H9 (cell line): Measurements from ENCODE around the gene OSTC. TPM values are rescaled to one million over a fixed set of nuclear protein-coding genes. Genes with fewer than 3 reads are reported as not detected.

ENCODE experiments used
- DNase-seq: peaks from one replicate; pipeline ENCODE4 v3.0.0-alpha.2; 2017
- H2AFZ ChIP-seq: one replicate; pipeline ENCODE4 v1.6.1; 2013; ENCODE audit warnings: mild to moderate bottlenecking, low read length, control low read depth, moderate library complexity
- H2AK5ac ChIP-seq: 2 replicates; pipeline ENCODE4 v1.6.1; 2013; ENCODE audit warnings: low read length, control low read depth, mixed read lengths; ENCODE audit not compliant: insufficient read length
- H2BK120ac ChIP-seq: one replicate; pipeline ENCODE4 v1.6.1; 2013; ENCODE audit warnings: low read depth, mild to moderate bottlenecking, low read length, control low read depth, inconsistent platforms; ENCODE audit not compliant: poor library complexity, severe bottlenecking
- H2BK12ac ChIP-seq: 2 replicates; pipeline ENCODE4 v1.6.1; 2013; ENCODE audit warnings: low read length, control low read depth, mixed read lengths, low read depth; ENCODE audit not compliant: insufficient read length
- H2BK15ac ChIP-seq: 2 replicates; pipeline ENCODE4 v1.6.1; 2013; ENCODE audit warnings: low read depth, low read length, control low read depth
- H2BK20ac ChIP-seq: one replicate; pipeline ENCODE4 v1.6.1; 2013; ENCODE audit warnings: low read depth, mild to moderate bottlenecking, low read length, control low read depth, inconsistent platforms; ENCODE audit not compliant: poor library complexity, severe bottlenecking
- H2BK5ac ChIP-seq: 2 replicates; pipeline ENCODE4 v1.6.1; 2013; ENCODE audit warnings: low read length, control low read depth, mixed read lengths; ENCODE audit not compliant: insufficient read length
- H3K14ac ChIP-seq: 2 replicates; pipeline ENCODE4 v1.6.1; 2013; ENCODE audit warnings: low read length, control low read depth; ENCODE audit not compliant: insufficient read depth
- H3K18ac ChIP-seq: 2 replicates; pipeline ENCODE4 v1.6.1; 2013; ENCODE audit warnings: low read depth, mild to moderate bottlenecking, mixed read lengths, low read length, control low read depth; ENCODE audit not compliant: insufficient read length
- H3K23ac ChIP-seq: 2 replicates; pipeline ENCODE4 v1.6.1; 2013; ENCODE audit warnings: low read length, control low read depth, mixed read lengths, low read depth; ENCODE audit not compliant: insufficient read length
- H3K23me2 ChIP-seq: 2 replicates; pipeline ENCODE4 v1.6.1; 2013; ENCODE audit warnings: low read depth, mild to moderate bottlenecking, mixed read lengths, low read length, control low read depth; ENCODE audit not compliant: insufficient read length, poor library complexity, severe bottlenecking
- H3K27ac ChIP-seq: 2 replicates; pipeline ENCODE4 v1.5.1; 2013; ENCODE audit warnings: low read length, control low read depth, mixed read lengths, low read depth; ENCODE audit not compliant: insufficient read length
- H3K27me3 ChIP-seq: 2 replicates; pipeline ENCODE4 v1.6.1; 2013; ENCODE audit warnings: low read length, control low read depth, inconsistent platforms; ENCODE audit not compliant: insufficient read depth
- H3K4ac ChIP-seq: 2 replicates; pipeline ENCODE4 v1.6.1; 2013; ENCODE audit warnings: low read depth, mild to moderate bottlenecking, control low read depth, inconsistent platforms, low read length, moderate library complexity
- H3K4me1 ChIP-seq: 2 replicates; pipeline ENCODE4 v1.6.1; 2013; ENCODE audit warnings: low read length, control low read depth, inconsistent platforms; ENCODE audit not compliant: insufficient read depth
- H3K4me2 ChIP-seq: 2 replicates; pipeline ENCODE4 v1.6.1; 2013; ENCODE audit warnings: low read length, control low read depth, mixed read lengths; ENCODE audit not compliant: insufficient read length, insufficient read depth
- H3K56ac ChIP-seq: 2 replicates; pipeline ENCODE4 v1.6.1; 2013; ENCODE audit warnings: low read depth, mild to moderate bottlenecking, mixed read lengths, low read length, control low read depth; ENCODE audit not compliant: insufficient read length
- H3K79me1 ChIP-seq: 2 replicates; pipeline ENCODE4 v1.6.1; 2013; ENCODE audit warnings: low read depth, mild to moderate bottlenecking, moderate library complexity, low read length, control low read depth, inconsistent platforms; ENCODE audit not compliant: insufficient read depth, poor library complexity, severe bottlenecking
- H3K79me2 ChIP-seq: 2 replicates; pipeline ENCODE4 v1.6.1; 2013; ENCODE audit warnings: low read length, control low read depth, inconsistent platforms; ENCODE audit not compliant: insufficient read depth
- H3K9ac ChIP-seq: 2 replicates; pipeline ENCODE4 v1.6.1; 2013; ENCODE audit warnings: low read length, control low read depth, mixed read lengths; ENCODE audit not compliant: insufficient read length; ENCODE audit errors: extremely low read depth
- H3K9me3 ChIP-seq: one replicate; pipeline ENCODE4 v1.6.1; 2013; ENCODE audit warnings: low read depth, low read length, inconsistent platforms; ENCODE audit not compliant: control insufficient read depth
- H3T11ph ChIP-seq: one replicate; pipeline ENCODE4 v1.6.1; 2013; ENCODE audit warnings: mild to moderate bottlenecking, low read length, control low read depth, inconsistent platforms
- H4K20me1 ChIP-seq: one replicate; pipeline ENCODE4 v1.6.1; 2013; ENCODE audit not compliant: control insufficient read depth, insufficient read length, insufficient read depth
- H4K5ac ChIP-seq: 2 replicates; pipeline ENCODE4 v1.6.1; 2013; ENCODE audit warnings: low read depth, mild to moderate bottlenecking, mixed read lengths, low read length, control low read depth; ENCODE audit not compliant: insufficient read length
- H4K8ac ChIP-seq: replicated peaks from 2 replicates; pipeline ENCODE4 v1.6.1; 2013; ENCODE audit warnings: low read length, control low read depth, mixed read lengths, low read depth; ENCODE audit not compliant: insufficient read length
- H4K91ac ChIP-seq: 2 replicates; pipeline ENCODE4 v1.6.1; 2013; ENCODE audit warnings: low read depth, mild to moderate bottlenecking, moderate library complexity, mixed read lengths, low read length, control low read depth; ENCODE audit not compliant: insufficient read length
- H3K27ac Mint-ChIP-seq, 3 experiments: 2 replicates in 2 of 3; 3 replicates in 1 of 3; pipeline ENCODE4 v1.8.0; 2020 to 2021; ENCODE audit warnings: mixed read lengths in 3 of 3, mild to moderate bottlenecking in 1 of 3, moderate library complexity in 1 of 3
- H3K27me3 Mint-ChIP-seq: 2 replicates; pipeline ENCODE4 v1.8.0; 2021; ENCODE audit warnings: low read depth, mild to moderate bottlenecking, moderate library complexity, mixed read lengths
- H3K36me3 Mint-ChIP-seq, 3 experiments: 2 replicates in 2 of 3; 3 replicates in 1 of 3; pipeline ENCODE4 v1.8.0; 2020 to 2021; ENCODE audit warnings: low read depth in 3 of 3, mixed read lengths in 3 of 3; ENCODE audit not compliant: insufficient read depth in 1 of 3
- H3K4me1 Mint-ChIP-seq, 2 experiments: 2 replicates each; pipeline ENCODE4 v1.8.0; 2020; ENCODE audit warnings: mixed read lengths in 2 of 2
- H3K4me3 Mint-ChIP-seq, 2 experiments: 2 replicates in 1 of 2; 3 replicates in 1 of 2; pipeline ENCODE4 v1.8.0; 2020 to 2021; ENCODE audit warnings: mild to moderate bottlenecking in 2 of 2, mixed read lengths in 2 of 2, moderate library complexity in 1 of 2
- H3K9me3 Mint-ChIP-seq, 2 experiments: 2 replicates in 1 of 2; 3 replicates in 1 of 2; pipeline ENCODE4 v1.8.0; 2020; ENCODE audit warnings: mild to moderate bottlenecking in 2 of 2, mixed read lengths in 2 of 2, moderate library complexity in 1 of 2
- CTCF ChIP-seq: fragments of 200-600 bp; sonication (generic); conservative IDR thresholded peaks from 3 replicates; pipeline ENCODE4 v1.8.0; 2021; ENCODE audit warnings: antibody characterized with exemption, mild to moderate bottlenecking
- WGBS: extraction: QIAGEN DNeasy Blood & Tissue Kit; methylation state at CpG from one replicate; pipeline ENCODE4 v1.1.7; 2013; ENCODE audit warnings: missing lambda C conversion rate, low lambda C conversion rate, mixed read lengths; ENCODE audit not compliant: insufficient read length; ENCODE audit errors: extremely low coverage; 5-methylcytosine and 5-hydroxymethylcytosine counted together
- total RNA-seq: library from RNA; stranded (reverse); gene quantifications from 2 replicates; pipeline ENCODE4 v1.2.1, GENCODE V29; 2021

The OSTC gene
- total RNA-seq, 1 experiment from 2014 or later = 130 TPM

- H4K20me1 ChIP-seq = no peaks in the 10 kb centered on the region
- H2BK20ac ChIP-seq = no peak overlapping the region
- no peak overlapping the region for H3K27ac ChIP-seq
- DNase-seq = no peak
- no peak overlapping the region for H3K27ac Mint-ChIP-seq
- H3K4me2 ChIP-seq = no peak overlapping the region
- TF ChIP-seq CTCF = no peak
- no peak overlapping the region for H3K56ac ChIP-seq
- no peak overlapping the region for H3K23ac ChIP-seq
- no peak overlapping the region for H3K9ac ChIP-seq
- H3K79me1 ChIP-seq = no peaks in the 10 kb centered on the region
- H3K14ac ChIP-seq = no peak overlapping the region
- no peaks in the 10 kb centered on the region for H3K4me1 ChIP-seq
- no peaks in the 10 kb centered on the region for H3K9me3 ChIP-seq
- no peaks in the 10 kb centered on the region for H3K27me3 Mint-ChIP-seq
- H3K23me2 ChIP-seq = no peaks in the 10 kb centered on the region
- no peak overlapping the region for H4K91ac ChIP-seq
- WGBS = no CpG with 5 or more reads among the region's 2 CpGs
- H2AK5ac ChIP-seq = no peak overlapping the region
- no peak overlapping the region for H2BK12ac ChIP-seq
- no peak overlapping the region for H4K5ac ChIP-seq
- no peak overlapping the region for H2BK5ac ChIP-seq
- no peak overlapping the region for H2BK120ac ChIP-seq
- no peaks in the 10 kb centered on the region for H3K27me3 ChIP-seq
- H3K4me3 Mint-ChIP-seq = no peak overlapping the region
- no peak overlapping the region for H2AFZ ChIP-seq
- H3K18ac ChIP-seq = no peak overlapping the region
- H3K4me1 Mint-ChIP-seq = no peaks in the 10 kb centered on the region
- H2BK15ac ChIP-seq = no peak overlapping the region
- no peaks in the 10 kb centered on the region for H3K79me2 ChIP-seq
- H4K8ac ChIP-seq = no peak overlapping the region
- no peaks in the 10 kb centered on the region for H3K9me3 Mint-ChIP-seq
- H3K4ac ChIP-seq = no peak overlapping the region
- no peaks in the 10 kb centered on the region for H3K36me3 Mint-ChIP-seq
- no peak overlapping the region for H3T11ph ChIP-seq
Observed at GRCh38 chr4:108703966-108704365, 53.6 kb downstream of the OSTC start.
